GM12891 (cell line): ENCODE results near the gene CRYBB2.
"Not testable (repeated sequence)": the region's sequence is repeated elsewhere in the genome, so short reads cannot be mapped to it uniquely, and the experiment has no call there.

ENCODE experiments used
- DNase-seq: peaks from one replicate; pipeline ENCODE4 v3.0.0; 2011; ENCODE audit warnings: low spot score; ENCODE audit not compliant: insufficient read length
- FAIRE-seq: peaks from 2 replicates; lab custom pipeline; 2011; peaks lifted over from hg19 to GRCh38; lab: Jason Lieb, UNC
- PAX5 ChIP-seq: IDR thresholded peaks from 2 replicates; pipeline ENCODE4 v1.6.1; 2011; ENCODE audit warnings: low read length, moderate library complexity, mild to moderate bottlenecking; ENCODE audit not compliant: insufficient read depth, severe bottlenecking
- POLR2A ChIP-seq: IDR thresholded peaks from 2 replicates; pipeline ENCODE4 v1.6.1; 2011; ENCODE audit warnings: low read depth, low read length, control low read depth
- POLR2AphosphoS5 ChIP-seq: IDR thresholded peaks from 2 replicates; pipeline ENCODE4 v1.6.1; 2011; ENCODE audit warnings: low read depth, low read length, control low read depth
- POU2F2 ChIP-seq: IDR thresholded peaks from 2 replicates; pipeline ENCODE4 v1.6.1; 2011; ENCODE audit warnings: low read depth, mild to moderate bottlenecking, control low read depth, low read length, moderate library complexity
- SPI1 ChIP-seq: IDR thresholded peaks from 2 replicates; pipeline ENCODE4 v1.6.1; 2011; ENCODE audit warnings: low read depth, low read length, control low read depth
- TAF1 ChIP-seq: IDR thresholded peaks from 2 replicates; pipeline ENCODE4 v1.6.1; 2011; ENCODE audit warnings: low read depth, low read length, control low read depth

The CRYBB2 gene

GRCh38 chr22:25208328-25208727 lies 11.1 kb upstream of the CRYBB2 start:
- FAIRE-seq, result no peak

GRCh38 chr22:25208743-25209505 lies 10.5 kb upstream of the CRYBB2 start:
- FAIRE-seq (no peak), DNase-seq (no peak)
- TF ChIP-seq SPI1 (no peak), PAX5 (no peak), POU2F2 (no peak), TAF1 (no peak), POLR2AphosphoS5 (no peak), POLR2A (no peak)

More at GRCh38 chr22:25208328-25208727, 11.1 kb upstream of the CRYBB2 start:
- DNase-seq, result no peak
- TF ChIP-seq SPI1 (no peak), POU2F2 (no peak), TAF1 (no peak), POLR2AphosphoS5 (no peak), PAX5 (no peak), POLR2A (no peak)

- FAIRE-seq, result no peak
- TF ChIP-seq PAX5 (no peak), POLR2AphosphoS5 (no peak), POLR2A (no peak)
Measured at GRCh38 chr22:25210793-25211192, 8.6 kb upstream of the CRYBB2 start.

GRCh38 chr22:25212337-25212736 lies 7.1 kb upstream of the CRYBB2 start:
- no peak for TF ChIP-seq PAX5
- TF ChIP-seq POU2F2, result no peak
- TF ChIP-seq TAF1, result no peak
- TF ChIP-seq SPI1, result no peak
- TF ChIP-seq POLR2AphosphoS5, result no peak
- no peak for TF ChIP-seq POLR2A
- no peak for FAIRE-seq
- DNase-seq, result no peak

More at GRCh38 chr22:25210793-25211192, 8.6 kb upstream of the CRYBB2 start:
- no peak for DNase-seq

GRCh38 chr22:25213221-25213620 lies 6.2 kb upstream of the CRYBB2 start:
- FAIRE-seq, result no peak
- no peak for DNase-seq
- TF ChIP-seq PAX5 (no peak), POLR2A (no peak), POU2F2 (no peak), POLR2AphosphoS5 (no peak), SPI1 (no peak), TAF1 (no peak)

- FAIRE-seq (no peak), DNase-seq (no peak)
- no peak for TF ChIP-seq POU2F2
- TF ChIP-seq POLR2A, result no peak
- no peak for TF ChIP-seq TAF1
- TF ChIP-seq PAX5, result no peak
- no peak for TF ChIP-seq SPI1
- no peak for TF ChIP-seq POLR2AphosphoS5
Measured at GRCh38 chr22:25216230-25216629, 3.2 kb upstream of the CRYBB2 start.

- FAIRE-seq, result no peak
Measured at GRCh38 chr22:25219948-25220442, 556 bp downstream of the CRYBB2 start.

GRCh38 chr22:25221790-25222189 lies 2.4 kb downstream of the CRYBB2 start:
- FAIRE-seq, result no peak
- no peak for DNase-seq
- no peak for TF ChIP-seq SPI1

More at GRCh38 chr22:25219948-25220442, 556 bp downstream of the CRYBB2 start:
- no peak for DNase-seq
- no peak for TF ChIP-seq POLR2AphosphoS5
- no peak for TF ChIP-seq PAX5
- TF ChIP-seq POLR2A, result no peak
- no peak for TF ChIP-seq SPI1
- no peak for TF ChIP-seq POU2F2
- TF ChIP-seq TAF1, result no peak

GRCh38 chr22:25223269-25223850 lies 3.9 kb downstream of the CRYBB2 start:
- TF ChIP-seq POU2F2 (no peak), POLR2A (no peak), PAX5 (no peak), TAF1 (no peak), POLR2AphosphoS5 (no peak), SPI1 (no peak)
- DNase-seq (no peak), FAIRE-seq (no peak)

GRCh38 chr22:25228822-25229221 lies 9.4 kb downstream of the CRYBB2 start:
- DNase-seq (no peak), FAIRE-seq (peak; percentile 67)
- TF ChIP-seq POU2F2, result 0 out of 2 replicates have a peak, but pooled peaks have one; percentile 31
- no peak for TF ChIP-seq SPI1

GRCh38 chr22:25230760-25231159 lies 11.3 kb downstream of the CRYBB2 start:
- not testable (repeated sequence) for FAIRE-seq, DNase-seq
